HEK293 (cell line): ENCODE measurements around the gene NISCH.

Experiments
- CTCF ChIA-PET: fragments of 350-600 bp; formaldehyde crosslinking; extraction: SDS; loops from one replicate; lab custom pipeline; 2021; ENCODE audit warnings: antibody characterized with exemption; lab: Yijun Ruan, JAX
- POLR2A ChIA-PET: fragments of 300-600 bp; formaldehyde crosslinking; extraction: SDS; loops from one replicate; lab custom pipeline; 2020; ENCODE audit warnings: antibody characterized with exemption, inconsistent platforms; lab: Yijun Ruan, JAX
- H3K27ac ChIP-seq: fragments of 200-500 bp; sonication (Bioruptor generic); 2 replicates; pipeline ENCODE4 v1.5.1; 2014; ENCODE audit warnings: low read depth, low read length, control low read depth, inconsistent platforms; ENCODE audit errors: extremely low read depth
- H3K36me3 ChIP-seq, 2 experiments: fragments of 200-500 bp in 1 of 2; sonication (Bioruptor generic) in 1 of 2; 1 replicate in 1 of 2; 2 replicates in 1 of 2; pipeline ENCODE4 v1.5.1; 2014 to 2017; ENCODE audit warnings: inconsistent platforms in 2 of 2, low read length in 2 of 2; ENCODE audit not compliant: control insufficient read depth in 2 of 2, insufficient read depth in 1 of 2
- H3K4me1 ChIP-seq: fragments of 200-500 bp; sonication (Bioruptor generic); 2 replicates; pipeline ENCODE4 v1.5.1; 2014; ENCODE audit warnings: mild to moderate bottlenecking, low read length, inconsistent platforms; ENCODE audit not compliant: control insufficient read depth, insufficient read depth
- H3K4me3 ChIP-seq: 2 replicates; pipeline ENCODE4 v1.5.1; 2011; ENCODE audit warnings: low read depth, mild to moderate bottlenecking, control low read depth, low read length, moderate library complexity
- H3K9me3 ChIP-seq: fragments of 200-500 bp; sonication (Bioruptor generic); 2 replicates; pipeline ENCODE4 v1.5.1; 2014; ENCODE audit warnings: low read depth, low read length, inconsistent platforms; ENCODE audit not compliant: control insufficient read depth, insufficient read depth
- HOXA7 ChIP-seq: sonication (generic); formaldehyde crosslinking; IDR thresholded peaks from 2 replicates; pipeline ENCODE4 v1.8.1; 2022; ENCODE audit warnings: missing genetic modification reagents, borderline replicate concordance
- HOXC10 ChIP-seq: sonication (generic); formaldehyde crosslinking; IDR thresholded peaks from 2 replicates; pipeline ENCODE4 v1.8.1; 2023; ENCODE audit warnings: mild to moderate bottlenecking, missing genetic modification reagents
- KLF16 ChIP-seq: fragments of 450-650 bp; formaldehyde crosslinking; IDR thresholded peaks from 2 replicates; pipeline ENCODE4 v1.5.1; 2017; ENCODE audit warnings: missing biosample characterization, missing genetic modification characterization
- ZBTB1 ChIP-seq: fragments of 450-650 bp; formaldehyde crosslinking; IDR thresholded peaks from 2 replicates; pipeline ENCODE4 v1.5.1; 2016; ENCODE audit warnings: missing biosample characterization, missing genetic modification characterization
- ZBTB7A ChIP-seq: fragments of 450-650 bp; formaldehyde crosslinking; IDR thresholded peaks from 2 replicates; pipeline ENCODE4 v1.5.1; 2016; ENCODE audit warnings: low read depth, missing biosample characterization, missing genetic modification characterization
- ZNF248 ChIP-seq: fragments of 450-650 bp; formaldehyde crosslinking; IDR thresholded peaks from 2 replicates; pipeline ENCODE4 v1.5.1; 2017; ENCODE audit warnings: missing biosample characterization, missing genetic modification characterization
- ZNF280D ChIP-seq: fragments of 450-650 bp; formaldehyde crosslinking; IDR thresholded peaks from 2 replicates; pipeline ENCODE4 v1.5.1; 2016; ENCODE audit warnings: missing biosample characterization, missing genetic modification characterization
- ZNF302 ChIP-seq: fragments of 450-650 bp; formaldehyde crosslinking; IDR thresholded peaks from 2 replicates; pipeline ENCODE4 v1.5.1; 2016; ENCODE audit warnings: missing biosample characterization, missing genetic modification characterization, low read depth
- ZNF362 ChIP-seq: fragments of 450-650 bp; formaldehyde crosslinking; IDR thresholded peaks from 2 replicates; pipeline ENCODE4 v1.5.1; 2016; ENCODE audit warnings: missing biosample characterization, missing genetic modification characterization
- ZNF37A ChIP-seq: fragments of 450-650 bp; IDR thresholded peaks from 2 replicates; pipeline ENCODE4 v1.5.1; 2018; ENCODE audit warnings: missing biosample characterization, missing genetic modification characterization
- ZNF394 ChIP-seq: fragments of 450-650 bp; formaldehyde crosslinking; IDR thresholded peaks from 2 replicates; pipeline ENCODE4 v1.5.1; 2016; ENCODE audit warnings: missing biosample characterization, missing genetic modification characterization, mild to moderate bottlenecking, moderate library complexity, borderline replicate concordance
- ZNF404 ChIP-seq: fragments of 450-650 bp; formaldehyde crosslinking; IDR thresholded peaks from 2 replicates; pipeline ENCODE4 v1.5.1; 2017; ENCODE audit warnings: missing biosample characterization, missing genetic modification characterization
- ZNF416 ChIP-seq: fragments of 450-650 bp; formaldehyde crosslinking; IDR thresholded peaks from 2 replicates; pipeline ENCODE4 v1.5.1; 2016; ENCODE audit warnings: missing biosample characterization, missing genetic modification characterization
- ZNF449 ChIP-seq: fragments of 450-650 bp; formaldehyde crosslinking; IDR thresholded peaks from 2 replicates; pipeline ENCODE4 v1.5.1; 2017; ENCODE audit warnings: missing biosample characterization, mild to moderate bottlenecking, missing genetic modification characterization, moderate library complexity
- ZNF548 ChIP-seq: fragments of 450-650 bp; formaldehyde crosslinking; IDR thresholded peaks from 2 replicates; pipeline ENCODE4 v1.5.1; 2016; ENCODE audit warnings: missing biosample characterization, missing genetic modification characterization
- ZNF558 ChIP-seq: fragments of 450-650 bp; formaldehyde crosslinking; IDR thresholded peaks from 2 replicates; pipeline ENCODE4 v1.5.1; 2016; ENCODE audit warnings: missing biosample characterization, missing genetic modification characterization
- ZNF571 ChIP-seq: fragments of 450-650 bp; formaldehyde crosslinking; IDR thresholded peaks from 2 replicates; pipeline ENCODE4 v1.5.0; 2017; ENCODE audit warnings: missing biosample characterization, missing genetic modification characterization
- ZNF610 ChIP-seq: fragments of 450-650 bp; formaldehyde crosslinking; IDR thresholded peaks from 2 replicates; pipeline ENCODE4 v1.5.1; 2016; ENCODE audit warnings: missing biosample characterization, missing genetic modification characterization, borderline replicate concordance
- ZNF626 ChIP-seq: fragments of 450-650 bp; sonication (Bioruptor Pico); formaldehyde crosslinking; IDR thresholded peaks from 2 replicates; pipeline ENCODE4 v1.5.1; 2018; ENCODE audit warnings: missing biosample characterization, missing genetic modification characterization, inconsistent platforms
- ZNF791 ChIP-seq: fragments of 450-650 bp; formaldehyde crosslinking; IDR thresholded peaks from 2 replicates; pipeline ENCODE4 v1.5.1; 2016; ENCODE audit warnings: missing biosample characterization, missing genetic modification characterization

Gene NISCH

DNA sequence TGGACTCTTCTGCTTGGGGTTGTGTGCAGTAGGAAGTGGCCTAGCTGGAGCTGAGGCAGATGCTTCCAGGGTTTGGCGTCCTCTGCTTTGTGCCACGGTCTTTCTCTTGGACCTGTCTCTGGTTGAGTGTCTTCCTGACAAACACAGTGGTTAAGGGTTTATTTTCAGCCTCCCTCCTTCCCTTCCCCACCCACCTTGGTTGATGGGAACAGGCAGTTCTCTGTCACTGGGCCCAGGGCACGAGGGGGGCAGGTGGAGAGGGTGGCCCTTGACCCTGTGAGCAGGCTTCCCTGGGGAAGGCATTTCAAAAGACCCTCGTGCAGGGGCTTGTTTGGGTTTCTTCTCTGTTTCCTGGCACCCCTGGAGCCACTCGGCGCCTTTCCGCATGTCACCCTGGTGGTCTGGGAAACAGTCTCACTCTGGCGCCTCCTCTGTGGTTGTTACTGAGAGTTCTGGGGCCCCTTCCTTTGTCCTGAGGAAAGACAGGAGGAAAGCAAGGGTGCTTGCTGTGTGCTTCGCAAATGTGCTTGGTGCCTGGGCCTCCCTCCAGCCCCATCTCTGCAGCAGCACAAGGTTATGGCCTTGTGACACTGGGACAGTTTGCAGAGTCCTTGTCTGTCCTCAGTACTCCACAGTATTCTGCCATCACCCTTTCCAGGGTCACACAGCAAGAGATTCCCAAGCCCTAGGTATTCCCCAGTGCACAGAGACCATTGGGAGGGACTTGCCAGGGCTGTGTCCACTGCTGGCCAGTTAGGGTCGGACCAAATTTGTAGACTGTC is 29.5 kb downstream of the NISCH start:
- ChIA-PET CTCF (no interaction called here), POLR2A (no interaction called here)
- H3K27ac ChIP-seq, result 0 out of 2 replicates have a peak overlapping the region, but pooled peaks have one; percentile 9
- no peaks in the 10 kb centered on the region for H3K9me3 ChIP-seq
- H3K36me3 ChIP-seq, result peaks cover 4 to 93% of the 10 kb centered on the region in 2 experiments; a peak in 1 of 3 replicates
- TF ChIP-seq ZBTB7A (tag by site-specific recombination) (no peak), HOXC10 (CRISPR knock-in tag) (no peak), ZBTB1 (tag by site-specific recombination) (no peak), KLF16 (no peak), ZNF449 (tag by site-specific recombination) (no peak), ZNF548 (tag by site-specific recombination) (no peak), ZNF248 (no peak), ZNF571 (tag by site-specific recombination) (no peak), ZNF302 (tag by site-specific recombination) (no peak), ZNF394 (tag by site-specific recombination) (no peak), ZNF404 (no peak), ZNF280D (tag by site-specific recombination) (no peak), ZNF791 (tag by site-specific recombination) (no peak), ZNF558 (tag by site-specific recombination) (no peak), ZNF626 (no peak), ZNF362 (tag by site-specific recombination) (no peak), HOXA7 (CRISPR knock-in tag) (no peak), ZNF416 (tag by site-specific recombination) (no peak), ZNF610 (tag by site-specific recombination) (no peak), ZNF37A (no peak)
- TF ChIP-seq, all 188 proteins: peak for 0
- no peaks in the 10 kb centered on the region for H3K4me1 ChIP-seq
- no peak overlapping the region for H3K4me3 ChIP-seq
